Activated naive CD4-positive, alpha-beta T cell treated with Interleukin-2 at 50 U/mL for 16 hours (primary cell): ENCODE data around the gene PKD1.
A peak's percentile ranks its signal among the peaks of the same experiment; 100 is the strongest.

Source experiments
- DNase-seq: peaks from one replicate; pipeline ENCODE4 v3.0.0-alpha.2; 2020

PKD1 gene

GRCh38 chr16:2167068-2167638, 31.5 kb upstream of the PKD1 start:
- DNase-seq = no peak

- no peak for DNase-seq
Observed at GRCh38 chr16:2166263-2167067, 30.8 kb upstream of the PKD1 start.

- DNase-seq = no peak
Observed at GRCh38 chr16:2165861-2166260, 30.2 kb upstream of the PKD1 start.

GRCh38 chr16:2163211-2163881, 27.6 kb upstream of the PKD1 start:
- DNase-seq = no peak

- no peak for DNase-seq
Observed at GRCh38 chr16:2162676-2163118, 27.0 kb upstream of the PKD1 start.

- no peak for DNase-seq
Observed at GRCh38 chr16:2161911-2162310, 26.2 kb upstream of the PKD1 start.

GRCh38 chr16:2160915-2161551, 25.3 kb upstream of the PKD1 start:
- DNase-seq = no peak

- DNase-seq = no peak
Observed at GRCh38 chr16:2159175-2159838, 23.6 kb upstream of the PKD1 start.

- no peak for DNase-seq
Observed at GRCh38 chr16:2158262-2158638, 22.6 kb upstream of the PKD1 start.

GRCh38 chr16:2157480-2158261, 22.0 kb upstream of the PKD1 start:
- DNase-seq = no peak

- DNase-seq = no peak
Observed at GRCh38 chr16:2156849-2157224, 21.1 kb upstream of the PKD1 start.

- peak; percentile 21 for DNase-seq
Observed at GRCh38 chr16:2155977-2156848, 20.5 kb upstream of the PKD1 start.

- peak; percentile 98 for DNase-seq
Observed at GRCh38 chr16:2155091-2155950, 19.6 kb upstream of the PKD1 start, which contains the start of gene TRAF7. TSS of gene TRAF7 (plus strand) at chr16:2155782. CDS start at chr16:2163921, 8,139 bp downstream.

GRCh38 chr16:2154533-2155090, 18.9 kb upstream of the PKD1 start:
- no peak for DNase-seq

GRCh38 chr16:2152695-2153506, 17.2 kb upstream of the PKD1 start:
- peak; percentile 47 for DNase-seq

GRCh38 chr16:2151188-2152091, 15.7 kb upstream of the PKD1 start:
- no peak for DNase-seq

- DNase-seq = no peak
Observed at GRCh38 chr16:2150418-2151187, 14.9 kb upstream of the PKD1 start.
